ENCODE results near the gene DNAJC17.

DNA sequence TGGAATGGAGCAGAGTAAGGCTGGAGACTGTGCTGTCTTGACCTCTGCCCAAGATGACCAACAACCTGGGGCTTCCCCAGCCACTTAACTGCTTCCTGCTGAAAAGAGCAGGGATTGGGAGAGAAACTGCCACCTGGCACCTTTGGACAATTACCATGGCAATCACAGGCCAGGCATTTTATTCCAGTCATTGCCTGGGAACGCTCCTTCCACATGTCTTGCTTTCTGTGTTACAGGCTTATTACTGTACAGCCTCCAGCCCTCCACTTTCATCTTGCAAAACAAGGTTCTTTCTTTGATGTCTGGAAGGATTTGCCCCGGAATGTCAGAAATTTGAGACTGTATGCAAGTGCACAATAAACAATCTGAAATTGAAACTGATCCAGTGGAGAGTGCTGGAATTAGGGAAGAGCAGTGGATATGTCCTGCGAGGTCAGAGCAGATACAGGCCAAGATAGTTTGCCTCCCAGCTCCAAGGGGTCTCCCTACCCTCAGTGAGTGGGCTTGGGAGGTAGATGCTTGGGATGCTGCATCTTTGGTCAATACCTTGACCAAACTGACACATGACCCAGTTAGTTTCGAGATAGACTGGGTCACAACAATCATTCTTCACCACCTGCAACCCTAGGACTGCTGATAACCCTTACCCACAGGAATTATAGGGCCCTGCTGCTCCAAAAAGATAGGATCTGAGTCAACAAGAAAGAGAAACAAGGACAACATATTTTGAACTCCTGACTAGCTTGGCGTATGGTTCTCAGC is 18.6 kb upstream of the DNAJC17 start:
- TF ChIP-seq, protein P1, sequence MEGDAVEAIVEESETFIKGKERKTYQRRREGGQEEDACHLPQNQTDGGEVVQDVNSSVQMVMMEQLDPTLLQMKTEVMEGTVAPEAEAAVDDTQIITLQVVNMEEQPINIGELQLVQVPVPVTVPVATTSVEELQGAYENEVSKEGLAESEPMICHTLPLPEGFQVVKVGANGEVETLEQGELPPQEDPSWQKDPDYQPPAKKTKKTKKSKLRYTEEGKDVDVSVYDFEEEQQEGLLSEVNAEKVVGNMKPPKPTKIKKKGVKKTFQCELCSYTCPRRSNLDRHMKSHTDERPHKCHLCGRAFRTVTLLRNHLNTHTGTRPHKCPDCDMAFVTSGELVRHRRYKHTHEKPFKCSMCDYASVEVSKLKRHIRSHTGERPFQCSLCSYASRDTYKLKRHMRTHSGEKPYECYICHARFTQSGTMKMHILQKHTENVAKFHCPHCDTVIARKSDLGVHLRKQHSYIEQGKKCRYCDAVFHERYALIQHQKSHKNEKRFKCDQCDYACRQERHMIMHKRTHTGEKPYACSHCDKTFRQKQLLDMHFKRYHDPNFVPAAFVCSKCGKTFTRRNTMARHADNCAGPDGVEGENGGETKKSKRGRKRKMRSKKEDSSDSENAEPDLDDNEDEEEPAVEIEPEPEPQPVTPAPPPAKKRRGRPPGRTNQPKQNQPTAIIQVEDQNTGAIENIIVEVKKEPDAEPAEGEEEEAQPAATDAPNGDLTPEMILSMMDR (IDR thresholded peaks at IDR 0.05) = no peak
- TF ChIP-seq MYC (IDR thresholded peaks at IDR 0.05; ENCODE audit: borderline replicate concordance, low read length) = no peak
- no peak for TF ChIP-seq ESRRA (IDR thresholded peaks at IDR 0.05; ENCODE audit: borderline replicate concordance, low read length)
- no peak for TF ChIP-seq CEBPB (IDR thresholded peaks at IDR 0.05)
- TF ChIP-seq BHLHE40 (IDR thresholded peaks at IDR 0.05; ENCODE audit: low read depth, low read length) = no peak
- no peak for TF ChIP-seq EP300 (IDR thresholded peaks at IDR 0.05)
- no peak for TF ChIP-seq HDAC2 (IDR thresholded peaks at IDR 0.05)
- TF ChIP-seq JUN (IDR thresholded peaks at IDR 0.05) = no peak
- TF ChIP-seq RAD21 (conservative IDR thresholded peaks at IDR 0.05 in 1 of 2, IDR thresholded peaks at IDR 0.05 in 1 of 2) = no peak
- no peak for TF ChIP-seq POLR2A (IDR thresholded peaks at IDR 0.05; ENCODE audit: low read length)
- TF ChIP-seq NR3C1 (IDR thresholded peaks at IDR 0.05) = no peak
- TF ChIP-seq FOSL2 (IDR thresholded peaks at IDR 0.05) = no peak
- no peak for TF ChIP-seq FOSL2 (CRISPR knock-in tag; IDR thresholded peaks at IDR 0.05)
- no peak for TF ChIP-seq NFE2L2 (conservative IDR thresholded peaks at IDR 0.05; ENCODE audit: low read length)
- no peak for TF ChIP-seq PHF8 (IDR thresholded peaks at IDR 0.05; ENCODE audit: borderline replicate concordance, low read depth)

All from A549 (cell line).